Measurements from ENCODE around the gene FOXK2. TPM values are rescaled to one million over a fixed set of nuclear protein-coding genes. Genes with fewer than 3 reads are reported as not detected.
"Not testable (repeated sequence)": the region's sequence is repeated elsewhere in the genome, so short reads cannot be mapped to it uniquely, and the experiment has no call there.

Gene FOXK2
- total RNA-seq, 1 donor from 2014 or later: 44.0 TPM

DNA sequence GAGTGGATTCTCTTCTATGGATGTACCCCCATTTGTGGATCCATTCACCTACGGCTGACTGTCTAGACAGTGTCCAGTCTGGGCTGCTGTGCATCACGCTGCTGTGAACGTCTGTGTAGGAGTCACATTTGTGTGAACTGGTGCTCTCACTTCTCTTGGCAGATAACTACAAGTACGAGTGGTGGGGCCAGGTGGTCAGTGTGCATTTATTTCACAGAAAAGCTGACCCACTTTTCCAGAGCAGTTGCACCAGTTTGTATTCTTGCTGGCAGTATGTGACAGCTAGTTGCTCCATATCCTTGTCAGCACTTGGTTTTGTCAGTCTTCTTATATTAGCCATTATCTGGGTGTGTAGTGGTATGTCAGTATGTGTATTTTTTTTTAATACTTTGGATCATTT, 28.4 kb downstream of the FOXK2 start:
- TF ChIP-seq, protein P1, sequence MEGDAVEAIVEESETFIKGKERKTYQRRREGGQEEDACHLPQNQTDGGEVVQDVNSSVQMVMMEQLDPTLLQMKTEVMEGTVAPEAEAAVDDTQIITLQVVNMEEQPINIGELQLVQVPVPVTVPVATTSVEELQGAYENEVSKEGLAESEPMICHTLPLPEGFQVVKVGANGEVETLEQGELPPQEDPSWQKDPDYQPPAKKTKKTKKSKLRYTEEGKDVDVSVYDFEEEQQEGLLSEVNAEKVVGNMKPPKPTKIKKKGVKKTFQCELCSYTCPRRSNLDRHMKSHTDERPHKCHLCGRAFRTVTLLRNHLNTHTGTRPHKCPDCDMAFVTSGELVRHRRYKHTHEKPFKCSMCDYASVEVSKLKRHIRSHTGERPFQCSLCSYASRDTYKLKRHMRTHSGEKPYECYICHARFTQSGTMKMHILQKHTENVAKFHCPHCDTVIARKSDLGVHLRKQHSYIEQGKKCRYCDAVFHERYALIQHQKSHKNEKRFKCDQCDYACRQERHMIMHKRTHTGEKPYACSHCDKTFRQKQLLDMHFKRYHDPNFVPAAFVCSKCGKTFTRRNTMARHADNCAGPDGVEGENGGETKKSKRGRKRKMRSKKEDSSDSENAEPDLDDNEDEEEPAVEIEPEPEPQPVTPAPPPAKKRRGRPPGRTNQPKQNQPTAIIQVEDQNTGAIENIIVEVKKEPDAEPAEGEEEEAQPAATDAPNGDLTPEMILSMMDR (IDR thresholded peaks at IDR 0.05; ENCODE audit: insufficient read depth, low read length, severe bottlenecking): no peak
- DNase-seq (ENCODE audit: low read depth) (no peak), FAIRE-seq (no peak)
- Histone ChIP-seq H3K36me3 (ENCODE audit: control insufficient read depth, insufficient read depth, low read length) (no peaks in the 10 kb centered on the region), H3K4me3 (ENCODE audit: low read depth, low read length) (no peak overlapping the region), H3K27me3 (ENCODE audit: control insufficient read depth, insufficient read depth, low read length) (no peaks in the 10 kb centered on the region)

DNA sequence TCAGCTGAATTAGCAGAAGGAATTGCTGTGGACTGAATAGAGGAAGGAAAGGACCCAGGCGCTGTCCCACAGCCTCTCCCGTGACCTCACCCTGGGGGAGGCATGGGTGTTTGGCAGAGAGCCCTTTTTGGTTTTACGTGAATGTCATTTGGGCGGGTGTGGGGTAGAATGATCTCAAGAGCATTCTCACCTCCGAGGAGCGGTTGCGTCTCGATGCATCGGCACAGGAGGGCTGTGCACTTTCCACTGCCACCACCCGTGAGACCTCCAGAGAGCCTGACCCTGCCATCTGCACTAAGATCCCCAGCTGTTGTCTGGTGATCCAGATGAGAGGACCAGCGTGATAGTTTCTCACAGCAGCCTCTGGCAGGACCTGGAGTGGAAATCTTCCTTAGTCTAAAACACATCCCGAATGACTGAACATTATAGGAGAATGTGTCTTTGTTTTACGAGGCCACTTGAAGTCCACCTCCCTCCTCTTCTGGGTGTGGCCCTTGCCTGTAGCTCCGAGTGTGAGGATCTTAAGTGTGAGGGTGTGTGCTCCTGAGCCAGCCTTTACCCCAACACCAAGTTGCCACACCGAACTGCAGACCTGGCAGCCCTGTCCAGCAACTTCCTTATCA, 29.3 kb downstream of the FOXK2 start:
- DNase-seq (ENCODE audit: low read depth): no peak
- H3K27me3 ChIP-seq (ENCODE audit: control insufficient read depth, insufficient read depth, low read length): no peaks in the 10 kb centered on the region
- FAIRE-seq: no peak
- H3K36me3 ChIP-seq (ENCODE audit: control insufficient read depth, insufficient read depth, low read length): peaks cover 2% of the 10 kb centered on the region
- TF ChIP-seq, protein P1 (IDR thresholded peaks at IDR 0.05; ENCODE audit: insufficient read depth, low read length, severe bottlenecking): no peak
- no peak overlapping the region for H3K4me3 ChIP-seq (ENCODE audit: low read depth, low read length)

DNA sequence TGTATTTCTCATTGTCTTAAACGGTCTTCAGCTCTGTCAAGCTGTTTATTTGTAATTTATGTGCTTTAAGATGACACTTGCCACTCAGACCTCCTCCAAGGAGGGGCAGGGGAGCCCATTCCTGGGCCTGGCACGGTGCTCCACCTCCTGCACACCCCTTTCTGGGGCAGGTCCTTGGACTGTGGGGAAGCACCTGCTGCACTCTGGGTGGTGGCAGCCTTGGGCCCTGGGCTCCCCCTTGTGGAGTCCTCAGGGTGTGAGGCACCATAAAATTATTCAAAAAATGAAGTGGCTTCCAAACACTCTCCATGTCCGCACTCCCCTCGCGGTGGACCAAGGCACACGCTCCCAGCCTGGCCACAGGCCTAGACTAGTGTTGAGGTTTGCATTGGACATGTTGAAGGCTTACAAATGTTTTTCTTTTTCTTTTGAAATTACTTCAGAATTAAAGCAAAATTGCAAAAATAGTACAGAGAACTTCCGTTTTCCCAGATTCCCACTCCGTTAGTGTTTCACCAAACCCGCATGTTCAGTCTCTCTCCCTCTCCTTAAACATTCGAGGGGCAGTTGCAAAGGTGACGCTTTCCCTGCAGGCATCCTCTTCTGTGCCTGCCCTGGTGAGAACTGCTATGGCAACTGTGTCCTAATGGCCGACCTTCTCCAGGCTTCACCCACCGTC, 32.4 kb downstream of the FOXK2 start:
- no peak for FAIRE-seq
- Histone ChIP-seq H3K36me3 (ENCODE audit: control insufficient read depth, insufficient read depth, low read length) (peaks cover 2% of the 10 kb centered on the region), H3K4me3 (ENCODE audit: low read depth, low read length) (no peak overlapping the region), H3K27me3 (ENCODE audit: control insufficient read depth, insufficient read depth, low read length) (no peaks in the 10 kb centered on the region)
- DNase-seq (ENCODE audit: low read depth): peak; percentile 69
- TF ChIP-seq, protein P1 (IDR thresholded peaks at IDR 0.05; ENCODE audit: insufficient read depth, low read length, severe bottlenecking): peak; percentile 87

DNA sequence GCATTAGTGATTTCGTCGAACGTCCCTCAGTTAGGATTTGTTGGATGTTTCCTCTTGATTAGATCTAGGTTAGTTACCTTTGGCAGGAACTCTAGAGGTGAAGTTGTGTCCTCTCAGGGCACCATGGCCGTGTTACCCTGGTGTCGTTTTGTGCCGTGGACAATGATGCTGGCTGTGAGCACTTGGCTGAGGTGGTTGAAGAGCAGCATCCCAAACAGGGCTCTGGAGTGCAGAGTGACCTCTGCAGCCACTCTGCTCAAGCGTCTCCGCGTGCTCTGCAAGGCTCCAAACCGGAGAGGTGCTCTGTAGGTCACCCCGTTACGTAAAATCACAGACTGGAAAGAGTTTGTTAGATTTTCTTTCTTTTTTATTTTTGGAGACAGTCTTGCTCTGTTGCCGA, 33.0 kb downstream of the FOXK2 start:
- Histone ChIP-seq H3K36me3 (ENCODE audit: control insufficient read depth, insufficient read depth, low read length) (peaks cover 2% of the 10 kb centered on the region), H3K27me3 (ENCODE audit: control insufficient read depth, insufficient read depth, low read length) (no peaks in the 10 kb centered on the region), H3K4me3 (ENCODE audit: low read depth, low read length) (no peak overlapping the region)
- DNase-seq (ENCODE audit: low read depth) (no peak), FAIRE-seq (no peak)
- TF ChIP-seq, protein P1 (IDR thresholded peaks at IDR 0.05; ENCODE audit: insufficient read depth, low read length, severe bottlenecking): no peak

DNA sequence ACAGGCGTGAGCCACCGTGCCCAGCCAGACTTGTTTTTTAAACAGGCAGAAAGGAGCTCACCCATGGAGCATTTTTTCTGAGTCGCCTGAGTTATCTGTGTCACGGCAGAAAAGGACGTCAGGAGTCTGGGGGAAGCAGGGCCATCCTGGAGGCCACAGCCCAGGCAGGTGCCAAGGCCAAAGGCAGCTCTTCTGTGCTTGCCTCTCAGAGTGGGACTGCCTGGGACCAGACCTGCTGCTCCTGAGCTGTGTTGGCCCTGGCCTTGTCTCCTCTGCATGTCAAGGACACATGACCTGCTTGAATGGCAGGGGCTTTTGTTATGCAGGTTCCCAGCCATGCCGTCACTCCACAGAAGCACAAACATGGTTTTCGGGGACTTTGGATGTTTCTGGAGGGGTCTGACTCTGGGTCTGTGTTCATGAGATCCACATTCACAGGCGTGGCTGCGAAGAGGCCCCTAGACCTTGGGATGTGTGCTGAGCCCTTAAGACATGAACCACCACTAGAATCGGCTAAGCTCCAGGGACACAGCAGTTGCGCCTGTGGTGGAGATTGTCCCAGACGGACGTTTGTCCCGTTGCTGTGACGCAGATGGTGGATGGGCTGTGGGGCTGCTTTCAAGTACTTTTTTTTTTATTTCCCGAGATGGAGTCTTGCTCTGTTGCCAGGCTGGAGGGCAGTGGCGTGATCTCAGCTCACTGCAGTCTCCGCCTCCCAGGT, 33.8 kb downstream of the FOXK2 start:
- H3K36me3 ChIP-seq (ENCODE audit: control insufficient read depth, insufficient read depth, low read length): peaks cover 5% of the 10 kb centered on the region
- TF ChIP-seq, protein P1 (IDR thresholded peaks at IDR 0.05; ENCODE audit: insufficient read depth, low read length, severe bottlenecking): no peak
- FAIRE-seq (no peak), DNase-seq (ENCODE audit: low read depth) (no peak)
- H3K27me3 ChIP-seq (ENCODE audit: control insufficient read depth, insufficient read depth, low read length): no peaks in the 10 kb centered on the region
- H3K4me3 ChIP-seq (ENCODE audit: low read depth, low read length): no peak overlapping the region

DNA sequence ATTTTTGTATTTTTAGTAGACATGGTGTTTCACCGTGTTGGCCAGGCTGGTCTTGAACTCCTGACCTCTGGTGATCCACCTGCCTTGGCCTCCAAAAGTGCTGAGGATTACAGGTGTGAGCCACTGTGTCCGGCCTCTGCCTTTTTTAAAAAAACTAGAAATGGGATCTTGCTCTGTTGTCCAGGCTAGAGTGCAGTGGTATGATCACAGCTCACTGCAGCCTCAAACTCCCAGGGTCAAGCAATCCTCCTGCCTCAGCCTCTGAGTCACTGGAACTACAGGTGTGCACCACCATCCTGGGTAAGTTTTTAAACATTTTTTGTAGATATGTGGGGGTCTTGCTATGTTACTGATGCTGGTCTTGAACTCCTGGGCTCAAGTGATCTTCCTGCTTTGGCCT, 38.0 kb downstream of the FOXK2 start:
- H3K27me3 ChIP-seq (ENCODE audit: control insufficient read depth, insufficient read depth, low read length); FAIRE-seq; DNase-seq (ENCODE audit: low read depth); H3K36me3 ChIP-seq (ENCODE audit: control insufficient read depth, insufficient read depth, low read length); H3K4me3 ChIP-seq (ENCODE audit: low read depth, low read length): not testable (repeated sequence)

All from bronchial epithelial cell (primary cell).